Fibroblast of villous mesenchyme (primary cell): Measurements from ENCODE around the gene MMEL1. TPM values are rescaled to one million over a fixed set of nuclear protein-coding genes. Genes with fewer than 3 reads are reported as not detected.

ENCODE experiments used
- DNase-seq: peaks from one replicate; pipeline ENCODE4 v3.0.0-alpha.2; 2010; ENCODE audit warnings: low read depth
- H3K4me3 ChIP-seq: 2 replicates; pipeline ENCODE4 v1.5.1; 2011; ENCODE audit warnings: low read depth, mild to moderate bottlenecking, low read length
- total RNA-seq: library from RNA; depleted of rRNA; stranded (reverse); fragments of >200 nt; gene quantifications from 2 replicates; pipeline ENCODE4 v1.2.3, GENCODE V29; 2012
- TF ChIP-seq, protein P1 (sequence below): IDR thresholded peaks from 2 replicates; pipeline ENCODE4 v1.5.1; 2012; ENCODE audit warnings: low read depth, mild to moderate bottlenecking, low read length; ENCODE audit not compliant: insufficient read depth

Gene MMEL1
- total RNA-seq, 1 donor = under 0.01 TPM

DNA sequence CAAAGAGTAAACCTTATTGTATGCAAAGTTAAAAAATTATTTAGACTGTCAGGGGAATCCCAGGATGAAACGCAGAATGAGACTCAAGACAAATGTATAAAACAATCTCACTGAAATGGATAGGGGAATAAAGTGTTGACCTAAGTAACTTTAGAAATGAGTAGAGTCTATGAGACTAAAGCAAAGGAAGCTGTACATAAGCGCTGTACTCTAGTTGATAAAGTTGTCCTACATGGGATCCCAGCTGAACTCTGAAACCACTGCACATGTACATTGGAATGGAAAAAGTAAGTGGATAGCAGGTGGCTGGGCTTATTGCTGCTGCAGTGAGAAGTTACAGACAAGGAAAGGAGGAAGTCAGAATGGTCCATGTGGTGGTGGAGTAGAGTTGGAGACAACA is 18.7 kb downstream of the MMEL1 start:
- TF ChIP-seq, protein P1, sequence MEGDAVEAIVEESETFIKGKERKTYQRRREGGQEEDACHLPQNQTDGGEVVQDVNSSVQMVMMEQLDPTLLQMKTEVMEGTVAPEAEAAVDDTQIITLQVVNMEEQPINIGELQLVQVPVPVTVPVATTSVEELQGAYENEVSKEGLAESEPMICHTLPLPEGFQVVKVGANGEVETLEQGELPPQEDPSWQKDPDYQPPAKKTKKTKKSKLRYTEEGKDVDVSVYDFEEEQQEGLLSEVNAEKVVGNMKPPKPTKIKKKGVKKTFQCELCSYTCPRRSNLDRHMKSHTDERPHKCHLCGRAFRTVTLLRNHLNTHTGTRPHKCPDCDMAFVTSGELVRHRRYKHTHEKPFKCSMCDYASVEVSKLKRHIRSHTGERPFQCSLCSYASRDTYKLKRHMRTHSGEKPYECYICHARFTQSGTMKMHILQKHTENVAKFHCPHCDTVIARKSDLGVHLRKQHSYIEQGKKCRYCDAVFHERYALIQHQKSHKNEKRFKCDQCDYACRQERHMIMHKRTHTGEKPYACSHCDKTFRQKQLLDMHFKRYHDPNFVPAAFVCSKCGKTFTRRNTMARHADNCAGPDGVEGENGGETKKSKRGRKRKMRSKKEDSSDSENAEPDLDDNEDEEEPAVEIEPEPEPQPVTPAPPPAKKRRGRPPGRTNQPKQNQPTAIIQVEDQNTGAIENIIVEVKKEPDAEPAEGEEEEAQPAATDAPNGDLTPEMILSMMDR = no peak
- no peak overlapping the region for H3K4me3 ChIP-seq
- no peak for DNase-seq

DNA sequence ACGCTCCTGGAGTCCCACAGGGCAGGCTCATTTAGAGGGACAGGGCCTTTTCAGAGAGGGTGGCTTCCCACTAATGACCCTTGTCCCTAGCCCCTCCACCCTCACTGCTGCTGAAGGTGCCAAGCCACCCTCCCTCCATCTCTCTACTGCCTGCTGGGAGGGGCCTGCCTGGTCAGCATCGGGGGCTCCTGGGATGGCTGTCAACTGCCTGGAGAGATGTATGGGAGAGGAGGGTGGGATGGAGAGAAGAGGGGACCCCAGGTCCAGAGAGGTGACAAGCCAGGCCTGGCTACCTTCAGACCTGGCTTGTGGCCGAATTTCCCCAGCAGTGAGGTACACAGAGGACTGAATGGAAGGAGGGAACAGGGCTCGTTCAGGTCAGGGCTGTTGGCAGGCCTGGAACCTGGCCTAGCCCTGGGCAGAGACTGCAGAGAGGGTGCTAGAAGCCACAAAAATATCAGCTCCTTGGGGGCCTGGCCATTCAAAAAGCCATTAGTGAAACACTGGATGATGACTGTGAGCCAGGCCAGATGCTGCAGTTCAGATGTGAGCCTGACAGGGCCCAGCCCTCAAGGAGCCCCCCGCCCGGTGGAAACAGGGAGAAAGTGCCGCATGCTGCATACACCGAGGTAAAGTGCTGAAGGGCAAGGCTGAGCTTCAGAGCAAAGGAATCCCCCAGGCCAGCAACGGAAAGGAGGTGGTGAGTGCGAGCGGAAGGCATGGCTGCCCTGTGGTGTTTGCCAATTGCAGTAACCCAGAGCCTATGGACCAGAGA is 20.0 kb downstream of the MMEL1 start:
- no peak overlapping the region for H3K4me3 ChIP-seq
- no peak for DNase-seq
- TF ChIP-seq, protein P1 = no peak

DNA sequence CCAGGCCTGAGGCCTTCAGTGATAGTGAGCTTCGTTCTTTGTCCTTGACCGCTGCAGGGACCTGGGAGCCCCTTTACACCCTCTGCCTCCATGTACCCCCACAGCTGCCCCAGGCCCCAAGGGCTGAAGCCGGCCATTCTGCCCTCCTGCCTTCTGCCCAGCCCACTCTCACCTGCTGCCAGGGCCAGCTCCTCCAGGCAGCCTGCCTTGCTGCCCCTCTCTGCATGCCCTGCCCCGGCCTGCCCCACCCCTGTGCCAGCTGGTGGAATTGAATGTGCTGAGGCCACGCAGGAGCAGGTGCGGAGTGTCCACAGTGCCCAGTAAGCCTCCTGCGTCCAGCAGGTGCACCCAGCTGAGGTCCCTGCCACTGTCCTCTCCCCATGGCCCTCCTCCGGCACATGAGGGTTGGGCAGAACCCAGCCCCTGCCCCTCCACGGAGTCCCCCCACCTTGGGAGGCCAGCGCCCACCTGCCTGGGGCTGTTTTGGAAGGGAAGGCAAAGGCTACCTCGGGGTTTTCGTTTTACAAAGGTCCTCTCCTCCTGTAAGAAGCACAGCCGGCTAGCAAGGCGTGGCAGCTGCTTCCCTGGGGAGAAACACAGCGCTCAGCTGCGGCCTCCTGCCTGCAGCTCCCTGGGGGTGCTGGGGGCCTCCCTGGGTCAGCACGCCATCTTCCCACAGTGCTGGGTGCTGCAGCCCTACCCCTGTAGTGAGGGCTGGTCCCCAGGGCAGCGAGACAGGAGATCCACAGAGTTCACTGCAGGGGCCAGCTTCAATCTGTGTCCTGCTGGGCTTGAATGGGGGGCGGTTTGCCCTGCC is 21.0 kb downstream of the MMEL1 start:
- TF ChIP-seq, protein P1 = no peak
- DNase-seq = no peak
- H3K4me3 ChIP-seq = no peak overlapping the region

GRCh38 chr1:2611031-2611501 is 21.8 kb downstream of the MMEL1 start:
- TF ChIP-seq, protein P1 = no peak
- no peak overlapping the region for H3K4me3 ChIP-seq
- DNase-seq = peak; percentile 6

DNA sequence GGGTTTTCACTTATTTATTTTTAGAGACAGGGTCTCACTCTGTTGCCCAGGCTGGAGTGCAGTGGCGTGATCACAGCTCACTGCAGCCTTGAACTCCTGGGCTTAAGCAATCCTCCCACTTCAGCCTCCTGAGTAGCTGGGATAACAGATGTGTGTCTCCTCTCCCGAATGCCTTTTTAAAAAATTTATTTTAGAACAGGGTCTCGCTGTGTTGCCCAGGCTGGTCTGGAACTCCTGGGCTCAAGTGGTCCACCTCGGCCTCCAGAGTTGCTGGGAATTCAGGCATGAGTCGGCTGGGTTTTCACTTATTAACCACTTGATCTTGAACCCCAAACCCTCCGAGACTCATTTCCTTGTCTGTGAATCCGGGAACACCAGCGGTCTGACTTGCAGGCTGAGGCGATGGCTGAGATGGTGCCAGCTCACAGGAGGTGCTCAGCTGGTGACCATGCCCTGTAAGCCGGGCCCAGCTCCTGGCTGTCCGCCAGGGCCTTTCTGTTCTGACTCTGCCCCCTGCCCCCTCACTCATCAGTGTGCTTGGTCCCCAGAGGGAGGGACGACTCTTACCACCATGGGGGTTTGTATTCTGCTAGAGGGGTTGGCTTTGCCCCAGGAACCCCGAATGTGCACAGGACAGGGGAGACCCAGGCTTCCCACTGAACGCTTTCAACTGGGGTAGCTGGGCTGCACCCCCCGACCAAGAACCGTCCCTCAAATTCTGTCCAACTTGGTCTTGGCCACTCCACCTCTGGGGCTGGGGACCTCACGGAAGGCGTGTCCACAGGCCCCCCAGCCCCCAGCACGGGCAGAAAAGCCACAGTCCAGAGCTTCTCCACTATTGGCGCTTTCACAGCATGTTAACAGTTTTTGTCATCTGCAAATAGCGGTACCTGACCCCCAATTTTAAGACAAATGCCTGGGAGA is 22.5 kb downstream of the MMEL1 start:
- DNase-seq = no peak
- no peak overlapping the region for H3K4me3 ChIP-seq
- TF ChIP-seq, protein P1 = no peak

- H3K4me3 ChIP-seq = no peak overlapping the region
- no peak for DNase-seq
- TF ChIP-seq, protein P1 = no peak
Observed at GRCh38 chr1:2609319-2610035, 23.3 kb downstream of the MMEL1 start.
